ENCODE measurements around the gene IQSEC2.

The IQSEC2 gene

GRCh38 chrX:53266914-53267313 lies 14.5 kb downstream of the IQSEC2 start:
- DNase-seq (ENCODE audit: low spot score), result no peak

GRCh38 chrX:53265771-53266574 lies 15.4 kb downstream of the IQSEC2 start:
- DNase-seq (ENCODE audit: low spot score), result no peak

- DNase-seq (ENCODE audit: low spot score), result no peak
Measured at GRCh38 chrX:53263597-53264094, 17.7 kb downstream of the IQSEC2 start.

- DNase-seq (ENCODE audit: low spot score), result no peak
Measured at GRCh38 chrX:53262918-53263394, 18.4 kb downstream of the IQSEC2 start.

- DNase-seq (ENCODE audit: low spot score), result no peak
Measured at GRCh38 chrX:53262189-53262917, 19.0 kb downstream of the IQSEC2 start.

GRCh38 chrX:53261355-53261972 lies 19.9 kb downstream of the IQSEC2 start:
- DNase-seq (ENCODE audit: low spot score), result no peak

GRCh38 chrX:53260836-53261235 lies 20.5 kb downstream of the IQSEC2 start:
- DNase-seq (ENCODE audit: low spot score), result no peak

GRCh38 chrX:53257670-53258423 lies 23.5 kb downstream of the IQSEC2 start:
- DNase-seq (ENCODE audit: low spot score), result no peak

- DNase-seq (ENCODE audit: low spot score), result no peak
Measured at GRCh38 chrX:53257166-53257565, 24.2 kb downstream of the IQSEC2 start.

- no peak for DNase-seq (ENCODE audit: low spot score)
Measured at GRCh38 chrX:53256446-53257041, 24.8 kb downstream of the IQSEC2 start.

- no peak for DNase-seq (ENCODE audit: low spot score)
Measured at GRCh38 chrX:53255738-53256191, 25.6 kb downstream of the IQSEC2 start.

GRCh38 chrX:53254570-53255461 lies 26.6 kb downstream of the IQSEC2 start:
- no peak for DNase-seq (ENCODE audit: low spot score)

- DNase-seq (ENCODE audit: low spot score), result no peak
Measured at GRCh38 chrX:53253293-53254020, 27.9 kb downstream of the IQSEC2 start.

GRCh38 chrX:53251307-53251706 lies 30.1 kb downstream of the IQSEC2 start:
- no peak for DNase-seq (ENCODE audit: low spot score)

GRCh38 chrX:53250556-53250955 lies 30.8 kb downstream of the IQSEC2 start:
- DNase-seq (ENCODE audit: low spot score), result no peak

- DNase-seq (ENCODE audit: low spot score), result no peak
Measured at GRCh38 chrX:53249408-53250042, 31.9 kb downstream of the IQSEC2 start.

- no peak for DNase-seq (ENCODE audit: low spot score)
Measured at GRCh38 chrX:53247928-53248327, 33.5 kb downstream of the IQSEC2 start.

GRCh38 chrX:53246231-53246630 lies 35.2 kb downstream of the IQSEC2 start:
- DNase-seq (ENCODE audit: low spot score), result no peak

- no peak for DNase-seq (ENCODE audit: low spot score)
Measured at GRCh38 chrX:53244610-53245009, 36.8 kb downstream of the IQSEC2 start.

All from germinal center (tissue), 1 donor.